Stimulated activated CD8-positive, alpha-beta memory T cell treated with anti-CD3 and anti-CD28 coated beads, Interleukin-12 subunit alpha, Interleukin-12 subunit beta, amount 100 ng/mL, for 24 hours (primary cell): ENCODE results near the gene STOML1.

Experiments
- DNase-seq: peaks from one replicate; pipeline ENCODE4 v3.0.0-alpha.2; 2020; ENCODE audit errors: extremely low read depth

STOML1 gene

DNA sequence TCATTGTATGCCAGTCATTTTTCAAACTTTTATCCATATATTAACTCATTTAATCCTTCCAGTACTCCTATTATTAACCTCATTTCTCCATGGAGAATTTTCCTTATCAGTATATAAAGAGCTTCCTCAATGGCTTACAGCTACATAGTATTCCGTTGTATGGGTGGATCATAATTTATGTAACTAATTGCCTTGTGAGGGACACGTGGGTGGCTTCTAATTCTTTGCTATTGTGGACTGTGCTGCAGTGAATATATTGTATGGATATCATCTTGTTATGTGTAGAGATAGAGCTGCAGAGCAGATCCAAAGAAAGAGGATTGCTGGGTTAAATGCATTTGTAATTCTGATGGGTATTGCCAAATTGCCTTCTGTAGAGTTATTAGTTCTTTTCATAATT lies 27.6 kb upstream of the STOML1 start:
- no peak for DNase-seq

DNA sequence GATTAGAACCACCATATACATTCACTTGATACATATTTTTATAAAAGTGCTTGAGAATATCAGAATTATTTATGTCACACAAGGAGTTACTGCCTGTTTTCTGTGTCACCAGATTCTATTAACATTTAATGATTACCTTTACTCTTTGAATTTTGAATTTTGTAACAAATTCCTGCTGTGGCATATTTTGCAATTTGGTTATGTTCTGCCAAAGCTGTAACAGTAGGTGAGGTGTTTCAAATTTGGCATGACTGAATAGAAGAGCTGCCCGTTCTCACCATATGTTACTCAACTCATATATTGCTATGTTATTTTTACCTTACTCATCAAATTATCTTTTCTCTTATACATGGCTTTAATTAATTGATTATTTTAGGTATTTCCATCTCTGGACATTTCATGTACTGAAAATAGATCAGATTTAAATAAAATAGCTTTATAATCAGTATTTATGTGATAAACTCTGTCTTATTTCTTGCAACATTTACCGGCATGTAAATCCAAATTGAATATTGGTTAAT lies 21.3 kb upstream of the STOML1 start:
- no peak for DNase-seq

DNA sequence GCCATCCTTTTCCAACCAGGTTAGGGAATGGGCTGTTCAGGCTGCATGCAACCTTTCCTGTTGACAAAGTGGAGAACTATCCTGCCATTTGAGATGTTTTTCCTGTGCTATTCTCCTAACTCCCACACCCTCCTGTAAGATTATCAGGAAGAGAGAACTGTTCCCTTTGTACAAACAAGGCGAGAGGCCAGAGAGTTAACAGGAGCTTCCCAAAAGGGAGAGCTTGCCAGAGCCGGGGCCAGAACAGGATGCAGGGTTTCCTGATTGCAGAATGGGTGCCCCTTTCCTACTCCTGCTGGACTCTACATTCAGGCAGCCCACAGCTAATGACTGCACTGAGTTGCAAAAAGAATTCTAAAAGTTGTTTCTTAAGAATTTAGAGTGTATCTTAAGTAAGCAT lies 19.5 kb upstream of the STOML1 start:
- no peak for DNase-seq

DNA sequence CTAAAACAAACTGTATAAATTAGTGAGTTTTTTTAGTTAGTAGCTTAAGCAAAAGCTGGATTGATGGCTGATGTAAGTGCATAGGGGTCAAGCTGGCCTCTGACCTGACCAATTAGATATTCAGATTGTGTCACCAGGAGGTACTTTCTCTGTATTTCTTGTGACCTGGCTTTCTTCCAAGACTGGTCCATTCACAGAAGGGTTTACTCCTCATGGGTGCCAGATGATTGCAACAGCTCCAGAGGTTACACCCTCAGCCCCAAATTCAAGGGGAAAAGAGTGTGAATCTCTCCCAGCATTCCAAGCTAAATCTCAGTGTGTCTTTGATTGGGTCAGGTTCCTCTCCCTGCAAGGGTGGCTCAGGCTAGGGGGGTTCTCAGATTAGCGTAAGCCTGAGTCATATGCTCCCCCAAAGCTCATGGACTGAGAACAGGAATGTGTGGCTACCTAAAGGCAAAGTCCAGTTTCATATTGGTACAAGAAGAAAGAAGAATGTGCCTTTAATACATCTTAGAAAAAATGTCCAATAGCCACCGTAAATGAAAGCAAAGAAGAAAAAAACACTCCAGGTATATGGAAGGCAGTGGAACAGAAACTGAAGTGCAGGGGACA lies 18.9 kb upstream of the STOML1 start:
- DNase-seq, result no peak

DNA sequence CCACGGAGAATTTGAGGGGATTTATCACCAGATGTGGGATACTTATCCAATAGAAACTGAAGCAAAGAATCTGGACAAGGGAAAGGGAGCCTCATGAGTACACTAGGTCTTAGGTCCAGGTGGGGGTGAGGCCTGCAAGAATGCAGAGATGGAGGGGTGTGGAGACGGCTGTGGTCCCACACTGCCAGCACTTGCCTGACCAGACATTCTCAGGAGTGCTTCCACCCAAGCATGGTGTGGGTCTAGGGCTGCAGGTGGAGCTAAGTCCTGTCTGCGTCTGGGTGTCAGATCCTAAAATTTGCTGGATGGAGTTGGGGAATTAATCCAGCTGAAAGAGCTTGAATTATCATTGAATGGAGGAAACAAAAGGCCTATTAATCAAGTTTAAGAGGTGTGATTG lies 16.8 kb upstream of the STOML1 start:
- no peak for DNase-seq

DNA sequence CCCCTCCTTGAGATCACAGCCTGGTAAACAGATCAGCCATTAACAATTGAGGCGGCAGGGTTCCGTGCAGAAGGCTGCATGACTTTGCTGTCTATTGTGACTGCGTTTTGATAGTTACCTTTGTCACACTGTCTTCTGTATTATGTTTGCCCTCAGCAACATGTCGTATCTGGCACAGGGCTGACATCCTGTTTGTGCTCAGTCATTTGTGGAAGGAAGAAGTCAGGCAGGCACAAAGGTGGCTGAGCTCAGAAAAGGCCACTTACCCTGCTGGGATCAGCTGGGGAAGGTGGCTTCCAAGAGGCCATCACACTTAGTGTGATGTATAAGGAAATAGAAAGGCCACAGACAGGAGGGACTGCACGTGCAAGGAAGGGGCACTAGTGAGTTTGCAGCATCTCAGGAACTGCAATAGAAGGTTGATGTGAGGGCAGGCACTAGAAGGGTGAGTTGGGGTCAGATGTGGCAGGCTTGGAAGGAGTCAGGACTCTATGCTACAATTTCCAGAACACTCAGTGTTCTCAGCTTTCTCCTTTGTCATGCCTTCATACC lies 15.8 kb upstream of the STOML1 start:
- no peak for DNase-seq

DNA sequence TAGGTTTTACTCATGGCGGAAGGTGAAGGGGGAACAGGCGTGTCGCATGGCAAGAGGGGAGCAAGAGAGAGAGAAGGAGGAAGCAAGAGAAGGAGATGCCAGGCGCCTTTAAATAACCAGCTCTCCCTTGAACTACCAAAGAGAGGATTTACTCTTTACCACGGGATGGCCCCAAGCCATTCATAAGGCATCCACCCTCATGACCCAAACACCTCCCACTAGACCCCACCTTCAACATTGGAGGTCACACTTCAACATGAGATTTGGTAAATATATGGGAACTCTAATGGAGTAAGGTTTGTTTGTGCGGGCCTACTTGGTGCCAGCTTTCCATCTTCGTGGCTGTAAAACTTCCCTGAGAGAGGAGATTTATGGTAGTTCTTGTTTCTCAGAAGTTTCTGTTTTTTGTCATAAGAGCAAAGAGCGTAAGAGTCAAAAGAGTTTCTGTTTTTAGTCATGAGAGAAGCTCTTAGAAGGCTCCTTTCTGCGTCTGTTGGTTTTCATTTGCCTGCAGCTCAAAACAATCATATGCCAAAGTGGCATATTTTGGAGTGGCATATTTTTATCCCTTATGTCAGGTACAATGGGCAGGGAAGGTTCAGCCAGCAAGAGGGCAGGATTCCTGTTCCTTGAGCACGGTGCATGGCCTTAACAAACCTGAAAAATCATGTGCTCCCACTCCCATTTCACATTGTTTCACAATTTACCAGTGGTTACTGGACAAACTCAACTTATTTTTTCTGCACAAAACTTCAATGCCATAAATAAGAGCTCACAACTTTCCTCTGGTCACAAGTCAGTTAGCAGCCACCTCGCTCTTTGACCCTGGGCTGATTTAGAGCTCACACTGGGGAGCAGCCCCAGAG lies 14.9 kb upstream of the STOML1 start:
- no peak for DNase-seq

DNA sequence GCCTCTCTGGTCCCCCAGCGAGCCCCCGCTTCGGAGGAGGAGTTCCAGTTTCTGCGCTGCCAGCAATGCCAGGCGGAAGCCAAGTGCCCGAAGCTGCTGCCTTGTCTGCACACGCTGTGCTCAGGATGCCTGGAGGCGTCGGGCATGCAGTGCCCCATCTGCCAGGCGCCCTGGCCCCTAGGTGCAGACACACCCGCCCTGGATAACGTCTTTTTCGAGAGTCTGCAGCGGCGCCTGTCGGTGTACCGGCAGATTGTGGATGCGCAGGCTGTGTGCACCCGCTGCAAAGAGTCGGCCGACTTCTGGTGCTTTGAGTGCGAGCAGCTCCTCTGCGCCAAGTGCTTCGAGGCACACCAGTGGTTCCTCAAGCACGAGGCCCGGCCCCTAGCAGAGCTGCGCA lies 5.9 kb upstream of the STOML1 start:
- no peak for DNase-seq

DNA sequence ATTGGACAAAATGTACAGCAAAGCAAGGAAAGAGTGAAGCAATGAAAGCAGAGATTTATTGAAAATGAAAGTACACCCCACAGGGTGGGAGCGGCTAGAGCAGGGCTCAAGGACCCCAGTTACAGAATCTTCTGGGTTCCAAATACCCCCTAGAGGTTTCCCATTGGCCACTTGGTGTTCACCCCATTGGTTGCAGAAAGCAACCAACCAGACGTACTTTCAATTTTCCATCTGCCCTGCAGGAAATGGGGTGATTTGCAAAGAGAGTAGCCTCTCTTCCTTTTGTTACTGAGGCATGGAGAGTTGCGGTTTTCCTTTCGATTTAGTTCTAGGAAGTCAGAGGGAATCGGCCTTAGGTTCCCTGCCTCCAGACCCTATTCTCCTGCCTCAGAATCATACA lies 4.8 kb upstream of the STOML1 start:
- DNase-seq, result no peak

DNA sequence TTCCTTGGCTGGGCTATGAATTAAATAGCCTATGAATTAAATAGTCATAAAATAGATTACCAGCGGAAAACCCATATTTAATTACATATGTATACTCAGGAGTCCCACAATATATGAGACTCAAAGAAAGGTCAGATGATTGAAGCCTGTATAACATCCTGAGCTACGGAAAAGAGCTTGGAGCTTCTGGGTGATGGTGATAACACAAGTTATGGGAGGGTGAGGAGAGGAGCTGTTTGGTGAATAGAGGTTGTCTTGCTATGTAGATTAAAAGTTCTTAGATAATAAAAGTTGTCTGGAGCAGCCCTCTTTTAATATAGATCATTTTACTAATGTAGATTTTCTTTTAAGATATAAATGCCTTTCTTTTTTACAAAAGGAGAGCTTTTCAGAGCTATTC lies 4.2 kb upstream of the STOML1 start:
- no peak for DNase-seq

DNA sequence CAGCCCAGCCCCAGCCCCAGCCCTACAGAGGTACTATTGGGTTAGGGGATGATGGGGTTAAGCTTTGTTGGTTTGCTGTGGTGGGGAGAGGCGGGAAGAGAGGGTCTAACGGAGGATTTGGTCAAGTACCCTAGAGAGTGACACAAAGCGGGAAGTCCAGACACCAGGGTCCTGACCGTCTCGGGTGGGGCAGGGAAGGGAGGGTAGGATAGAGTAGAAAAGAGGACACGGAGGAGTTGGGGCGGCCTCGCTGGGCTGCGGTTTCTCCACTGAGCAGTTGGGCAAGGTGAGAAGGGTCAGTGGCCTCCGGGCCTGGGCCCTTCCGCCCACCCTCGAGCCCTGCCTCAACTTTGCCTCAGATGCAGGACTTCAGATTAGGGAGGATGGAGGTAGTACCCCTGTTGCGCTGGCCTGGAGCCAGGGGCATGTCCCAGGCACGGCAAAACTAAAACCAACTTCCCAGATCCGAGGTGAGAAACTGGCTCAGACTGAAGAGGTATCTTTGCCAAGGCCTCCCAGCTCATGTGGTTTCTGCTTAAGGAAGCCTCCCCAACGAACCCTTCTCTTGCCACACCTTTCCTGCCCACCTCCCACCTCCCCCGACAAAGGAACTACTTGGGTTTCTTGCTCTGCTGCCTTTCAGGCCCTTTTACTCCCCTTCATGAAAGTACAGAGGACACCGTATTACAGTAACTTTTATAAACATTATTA lies 3.0 kb upstream of the STOML1 start:
- no peak for DNase-seq

DNA sequence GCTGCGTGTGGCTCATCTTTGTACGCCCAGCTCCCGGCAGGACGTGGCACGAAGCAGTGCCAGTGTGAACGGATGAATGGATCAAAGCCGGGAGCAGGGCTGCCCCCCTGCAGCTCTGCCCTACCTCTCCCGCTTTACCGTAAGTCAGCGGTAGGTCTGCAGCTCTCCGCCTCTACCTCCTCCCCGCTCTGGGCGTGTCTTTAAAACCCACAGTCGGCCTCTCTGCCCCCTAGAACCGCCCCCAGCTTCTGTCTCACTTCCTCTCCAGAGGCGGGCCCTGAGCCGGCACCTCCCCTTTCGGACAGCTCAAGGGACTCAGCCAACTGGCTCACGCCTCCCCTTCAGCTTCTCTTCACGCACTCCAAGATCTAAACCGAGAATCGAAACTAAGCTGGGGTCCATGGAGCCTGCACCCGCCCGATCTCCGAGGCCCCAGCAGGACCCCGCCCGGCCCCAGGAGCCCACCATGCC lies 2.4 kb upstream of the STOML1 start, which contains the start of gene PML:
Gene PML, plus strand, starts transcription at position 304 of the 471 bp plus-strand sequence. Its CDS starts 97 bp downstream, at position 401.
- peak; percentile 88 for DNase-seq

DNA sequence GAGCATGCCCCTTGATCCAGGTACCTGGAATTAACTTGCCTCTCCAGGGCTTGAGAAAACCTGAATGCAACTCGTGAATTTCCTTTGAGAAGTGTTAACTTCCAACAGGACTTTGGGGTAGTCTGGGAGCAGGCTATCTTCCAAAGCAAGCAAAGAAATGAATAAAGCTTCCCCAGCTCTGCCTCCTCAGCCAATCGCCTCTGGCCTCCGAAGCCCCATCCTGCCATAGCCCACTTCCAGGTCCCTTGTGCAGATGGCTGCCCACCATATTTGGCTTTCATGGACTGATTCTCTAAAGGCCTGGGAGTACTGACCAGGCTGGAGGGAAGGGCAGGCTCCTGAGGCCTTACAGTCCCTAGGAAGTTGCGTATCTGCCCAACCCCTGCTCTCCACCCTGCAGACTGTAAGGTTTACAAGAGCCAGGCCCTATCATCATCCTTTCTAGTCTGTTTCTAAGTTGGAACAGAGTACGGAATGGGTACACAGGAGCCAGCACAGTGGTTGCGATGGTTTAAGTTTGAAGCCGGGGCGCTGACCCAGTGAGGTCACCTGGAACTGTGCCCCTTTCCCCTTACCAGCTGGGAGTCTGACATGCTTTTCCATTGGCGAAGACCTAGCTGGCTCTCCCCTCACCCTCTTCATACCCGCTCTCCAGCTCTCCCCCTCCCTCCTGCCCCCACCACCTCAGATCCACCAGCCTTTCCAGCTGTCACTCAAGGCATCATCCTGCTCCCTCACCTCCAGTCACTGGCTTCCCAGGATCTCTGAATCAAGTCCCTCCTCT lies 1.3 kb upstream of the STOML1 start:
- DNase-seq, result no peak

DNA sequence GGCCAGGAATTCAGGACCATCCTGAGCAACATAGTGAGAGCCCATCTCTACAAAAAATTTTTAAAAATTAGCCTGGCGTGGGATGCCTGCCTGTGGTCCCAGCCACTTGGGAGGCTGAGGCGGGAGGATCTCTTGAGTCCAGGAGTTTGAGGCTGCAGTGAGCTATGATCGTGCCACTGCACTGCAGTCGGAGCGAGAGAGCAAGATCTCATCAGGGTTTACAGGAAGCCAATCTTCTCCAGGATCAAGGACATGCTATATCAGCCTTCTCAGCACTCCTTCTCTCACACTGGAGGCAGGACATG lies 451 bp upstream of the STOML1 start:
- DNase-seq, result no peak

DNA sequence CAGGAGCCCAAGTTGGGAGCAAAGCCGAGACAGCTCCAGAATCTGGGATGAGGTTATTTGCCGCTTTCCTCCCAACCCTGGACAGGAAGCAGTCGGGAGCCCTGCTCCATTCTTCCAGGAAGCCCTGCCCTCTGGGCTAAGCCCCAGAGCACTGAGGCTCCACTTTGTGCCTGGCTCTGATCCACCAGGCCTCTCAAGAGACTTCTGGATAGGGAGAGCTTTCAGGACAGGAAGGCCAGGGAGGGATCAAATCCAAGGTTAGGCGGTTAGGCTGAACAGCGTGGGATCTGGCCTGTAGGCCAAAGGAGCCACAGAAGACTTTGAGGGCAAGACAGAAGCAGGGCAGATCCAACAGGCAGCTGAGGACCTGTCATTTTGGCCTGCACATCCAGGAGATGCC lies 835 bp downstream of the STOML1 start:
- DNase-seq, result no peak

DNA sequence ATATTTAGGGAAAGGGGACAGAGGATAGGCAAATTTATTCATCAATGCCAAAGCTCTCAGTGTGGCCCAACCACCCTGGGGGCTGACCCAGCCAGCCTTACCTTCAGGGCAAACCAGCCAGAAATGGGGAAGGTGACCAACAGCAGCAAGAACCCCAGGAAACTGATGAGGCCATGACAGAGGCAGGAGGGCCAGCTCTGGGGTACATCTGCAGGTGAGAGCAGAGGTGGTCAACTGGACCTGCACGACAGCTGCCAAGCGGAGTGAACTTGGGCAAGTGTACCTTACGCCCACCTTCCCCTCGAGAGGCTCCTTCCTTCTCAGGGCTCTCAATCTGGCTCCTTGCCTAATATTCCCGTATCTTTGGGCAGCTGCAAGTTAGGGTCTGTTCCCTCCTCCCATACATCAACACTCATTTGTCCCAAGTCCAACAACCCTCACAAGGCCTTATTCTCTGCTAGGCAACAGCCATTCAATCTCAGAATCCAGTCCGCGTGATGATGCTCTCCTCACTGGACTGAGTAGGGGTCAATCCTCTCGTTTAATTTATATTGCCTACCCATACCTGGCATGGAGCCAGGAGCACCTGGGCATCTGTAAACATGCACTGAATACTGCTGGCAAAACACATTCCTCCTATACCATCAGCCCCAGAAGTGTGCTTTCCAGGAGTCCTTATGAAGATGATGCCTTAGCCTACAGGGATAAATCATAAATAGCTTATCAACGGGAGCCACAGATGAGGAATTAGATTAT lies 1.7 kb downstream of the STOML1 start:
- DNase-seq, result no peak

DNA sequence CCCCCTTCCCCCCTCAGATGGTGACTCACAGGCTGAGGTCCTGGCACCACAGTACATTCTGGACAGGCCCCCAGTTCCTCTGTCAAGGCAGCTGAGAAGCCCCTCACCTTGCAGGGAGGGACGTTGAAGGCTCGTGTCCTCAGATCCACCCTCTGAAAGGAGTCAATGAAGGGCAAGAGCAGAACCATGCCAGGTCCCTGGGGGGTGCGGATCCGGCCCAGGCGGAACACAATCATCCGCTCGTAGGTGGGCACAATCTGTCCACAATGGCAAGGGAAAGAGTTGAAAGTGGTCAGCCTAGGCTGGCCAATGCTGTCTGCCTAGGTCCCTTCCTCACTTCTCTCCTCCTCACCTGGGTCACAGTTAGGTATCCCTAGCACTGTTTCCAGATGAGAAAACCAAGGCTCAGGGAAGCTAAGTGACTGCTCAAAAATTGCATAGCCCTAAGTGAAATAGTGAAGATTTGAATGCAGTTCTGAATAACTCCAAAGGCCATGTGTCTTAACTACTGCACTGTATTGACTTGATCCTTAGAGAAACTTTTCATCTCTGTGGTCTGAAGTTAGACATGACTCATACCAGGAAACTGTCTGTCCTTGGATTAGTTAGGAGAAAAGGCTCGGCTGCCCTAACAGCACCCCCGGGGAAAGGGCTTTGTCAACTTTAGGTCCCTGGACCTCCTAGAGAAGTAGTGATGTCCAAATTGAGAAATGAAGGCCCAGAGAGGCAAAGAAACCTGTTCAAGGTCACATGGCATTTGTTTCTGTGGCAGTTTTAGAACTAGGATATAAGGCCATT lies 2.9 kb downstream of the STOML1 start:
- no peak for DNase-seq

DNA sequence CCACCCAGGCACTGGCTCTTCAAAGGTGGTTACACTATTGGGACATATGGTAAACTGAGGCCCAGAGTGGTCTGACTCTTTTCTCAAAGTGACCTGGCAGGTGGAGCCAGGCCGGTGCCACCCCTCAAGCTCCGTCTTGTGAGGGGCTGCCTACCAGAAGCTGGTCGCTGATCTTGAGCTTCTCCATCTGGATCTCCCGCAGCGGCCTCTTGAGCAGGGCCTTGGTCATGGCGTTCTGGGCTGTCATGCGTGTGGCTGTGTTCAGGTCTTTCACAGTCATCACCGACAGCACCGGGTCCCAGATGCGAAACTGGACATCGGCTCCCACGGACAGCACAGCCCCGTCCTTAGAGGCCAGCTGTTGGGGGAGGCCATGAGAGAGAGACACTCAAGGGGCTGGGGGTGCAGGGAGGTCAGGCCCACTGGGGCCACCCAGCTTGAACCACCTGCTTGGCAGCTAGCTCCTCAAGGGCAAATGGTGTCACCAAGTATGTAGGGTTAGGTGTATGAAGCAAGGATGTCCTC lies 3.6 kb downstream of the STOML1 start:
- no peak for DNase-seq

DNA sequence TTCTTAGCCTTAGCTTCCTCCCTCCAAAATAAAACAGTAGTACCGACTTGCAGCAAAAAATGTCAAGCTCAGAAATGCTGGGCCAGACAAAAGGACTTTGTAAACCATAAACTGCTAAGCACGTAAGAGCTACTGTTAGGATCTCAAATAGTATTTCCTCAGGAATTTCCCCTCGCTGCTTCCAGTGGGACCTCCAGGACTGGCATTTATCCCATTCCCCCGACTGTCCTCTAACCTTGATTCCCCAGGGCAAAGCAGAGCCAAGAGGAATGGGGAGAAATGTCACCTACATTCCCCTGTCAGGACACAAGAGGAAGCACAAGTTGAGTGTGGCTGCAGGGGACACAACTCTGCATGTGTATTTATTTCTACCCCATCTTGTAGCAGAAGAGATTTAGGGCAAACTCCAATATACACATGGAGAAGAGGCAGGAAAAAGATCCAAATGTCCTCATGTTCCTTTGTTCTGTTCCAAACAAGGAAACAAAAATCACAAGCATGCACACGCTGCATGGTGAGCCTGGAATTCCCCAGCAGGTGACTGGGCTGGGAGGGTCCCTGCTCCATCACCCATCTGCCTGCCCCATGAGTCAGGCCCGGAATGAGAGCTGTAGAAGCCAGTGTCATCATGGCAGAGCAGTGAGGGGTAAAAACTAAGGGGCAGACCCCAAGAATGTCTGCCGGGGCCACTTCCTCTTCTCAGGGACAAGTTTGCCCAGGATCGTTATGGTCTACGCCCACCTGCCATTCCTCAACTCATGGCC lies 4.2 kb downstream of the STOML1 start:
- DNase-seq, result no peak
